ENCODE results near the gene PRDX2.

PRDX2 gene

GRCh38 chr19:12794196-12794941 lies 7.2 kb downstream of the PRDX2 start:
- H3K4me3 ChIP-seq (ENCODE audit: low read depth, low read length): peak overlapping the region; percentile 100
- peak; percentile 66 for DNase-seq (ENCODE audit: low read depth)

GRCh38 chr19:12793290-12794195 lies 8.1 kb downstream of the PRDX2 start:
- DNase-seq (ENCODE audit: low read depth): peak; percentile 96
- no peak for TF ChIP-seq CTCF (conservative IDR thresholded peaks at IDR 0.05; ENCODE audit: low read depth, low read length)
- H3K4me3 ChIP-seq (ENCODE audit: low read depth, low read length): peak overlapping the region; percentile 100

More at GRCh38 chr19:12794196-12794941, 7.2 kb downstream of the PRDX2 start:
- TF ChIP-seq CTCF (conservative IDR thresholded peaks at IDR 0.05; ENCODE audit: low read depth, low read length): no peak

- no peak for DNase-seq (ENCODE audit: low read depth)
- TF ChIP-seq CTCF (conservative IDR thresholded peaks at IDR 0.05; ENCODE audit: low read depth, low read length): no peak
- peak overlapping the region; percentile 100 for H3K4me3 ChIP-seq (ENCODE audit: low read depth, low read length)
Measured at GRCh38 chr19:12792853-12793289, 8.7 kb downstream of the PRDX2 start.

- TF ChIP-seq CTCF (conservative IDR thresholded peaks at IDR 0.05; ENCODE audit: low read depth, low read length): no peak
- DNase-seq (ENCODE audit: low read depth): peak; percentile 59
- H3K4me3 ChIP-seq (ENCODE audit: low read depth, low read length): peak overlapping the region; percentile 100
Measured at GRCh38 chr19:12792051-12792852, 9.3 kb downstream of the PRDX2 start.

- TF ChIP-seq CTCF (conservative IDR thresholded peaks at IDR 0.05; ENCODE audit: low read depth, low read length): peak; percentile 17
Measured at GRCh38 chr19:12791345-12792050, 10.1 kb downstream of the PRDX2 start, which contains the start of gene JUNB. Gene JUNB (plus strand): TSS chr19:12791486. CDS start chr19:12791772, 286 bp downstream.

More at GRCh38 chr19:12791345-12792050, 10.1 kb downstream of the PRDX2 start, which contains the start of gene JUNB:
- DNase-seq (ENCODE audit: low read depth): peak; percentile 99
- peak within 1 kb of the TSS; percentile 100 for H3K4me3 ChIP-seq (ENCODE audit: low read depth, low read length)
